Ovary (tissue), 3 donors: ENCODE measurements around the gene CHRM1.

Source experiments
- CTCF ChIP-seq, 3 donors: fragments of 450-650 bp in 2 of 3; fragments of 200-600 bp in 1 of 3; IDR thresholded peaks; one replicate each; pipeline versions ENCODE4 v1.5.1 to v1.8.0; 2016 to 2022; ENCODE audit warnings: antibody characterized with exemption in 3 of 3, mild to moderate bottlenecking in 1 of 3
- POLR2A ChIP-seq: fragments of 450-650 bp; IDR thresholded peaks from one replicate; pipeline ENCODE4 v1.6.1; 2017; ENCODE audit warnings: antibody characterized with exemption, mild to moderate bottlenecking, moderate library complexity
- donor health status: DM: no; HTN: no; CAD: no.

GRCh38 chr11:62914416-62914815 is 6.7 kb downstream of the CHRM1 start:
- TF ChIP-seq CTCF (IDR thresholded peaks at IDR 0.05) (no peak), POLR2A (no peak)
